Tibial nerve (tissue), 4 donors: ENCODE results near the gene CYP27C1. TPM values are rescaled to one million over a fixed set of nuclear protein-coding genes. Genes with fewer than 3 reads are reported as not detected.

Experiments used
- DNase-seq, 2 donors: peaks; one replicate each; pipeline ENCODE4 v3.0.0-alpha.2; 2019; ENCODE audit warnings: low spot score in 2 of 2
- H3K27ac ChIP-seq, 4 donors: fragments of 200-600 bp; sonication (generic) in 3 of 4; one replicate each; pipeline ENCODE4 v1.5.1; 2017 to 2019; ENCODE audit warnings: mild to moderate bottlenecking in 1 of 4
- H3K27me3 ChIP-seq, 2 donors: fragments of 200-600 bp; sonication (generic) in 1 of 2; one replicate each; pipeline versions ENCODE4 v1.5.1 to v1.6.0; 2017 to 2019
- H3K36me3 ChIP-seq, 3 donors: fragments of 200-600 bp; sonication (generic); one replicate each; pipeline ENCODE4 v1.5.1; 2018 to 2019
- H3K4me1 ChIP-seq, 4 donors: fragments of 200-600 bp; sonication (generic) in 3 of 4; one replicate each; pipeline ENCODE4 v1.5.1; 2017 to 2019
- H3K4me3 ChIP-seq, 4 donors: fragments of 200-600 bp; sonication (generic) in 3 of 4; one replicate each; pipeline ENCODE4 v1.5.1; 2017 to 2019; ENCODE audit warnings: mild to moderate bottlenecking in 1 of 4, moderate library complexity in 1 of 4
- H3K9me3 ChIP-seq, 4 donors: fragments of 200-600 bp; sonication (generic) in 3 of 4; one replicate each; pipeline ENCODE4 v1.5.1; 2017 to 2019
- EP300 ChIP-seq, 2 donors: sonication (generic); formaldehyde crosslinking; IDR thresholded peaks; one replicate each; pipeline ENCODE4 v1.6.1; 2017; ENCODE audit warnings: antibody characterized with exemption in 2 of 2, mild to moderate bottlenecking in 1 of 2
- POLR2A ChIP-seq, 2 donors: fragments of 450-650 bp; IDR thresholded peaks; one replicate each; pipeline ENCODE4 v1.6.1; 2017; ENCODE audit warnings: antibody characterized with exemption in 2 of 2, mild to moderate bottlenecking in 2 of 2, moderate library complexity in 2 of 2
- WGBS, 2 donors: methylation state at CpG; one replicate each; pipeline ENCODE4 v1.1.5; 2018; 5-methylcytosine and 5-hydroxymethylcytosine counted together
- total RNA-seq, 4 donors: library from RNA; depleted of rRNA; stranded (reverse); fragments of >200 nt; gene quantifications; one replicate each; pipeline ENCODE4 v1.1.0, GENCODE V29; 2016
- TF ChIP-seq, protein P1 (sequence below), 5 experiments: fragments of 200-600 bp in 3 of 5; fragments of 450-650 bp in 2 of 5; sonication (generic) in 3 of 5; IDR thresholded peaks; one replicate each; pipeline ENCODE4 v1.5.1; 2016 to 2019; ENCODE audit warnings: antibody characterized with exemption in 5 of 5, mild to moderate bottlenecking in 3 of 5, moderate library complexity in 2 of 5

Gene CYP27C1
- total RNA-seq, 4 donors from 2014 or later, result 0.42 to 1.2 (median 0.73) TPM

DNA sequence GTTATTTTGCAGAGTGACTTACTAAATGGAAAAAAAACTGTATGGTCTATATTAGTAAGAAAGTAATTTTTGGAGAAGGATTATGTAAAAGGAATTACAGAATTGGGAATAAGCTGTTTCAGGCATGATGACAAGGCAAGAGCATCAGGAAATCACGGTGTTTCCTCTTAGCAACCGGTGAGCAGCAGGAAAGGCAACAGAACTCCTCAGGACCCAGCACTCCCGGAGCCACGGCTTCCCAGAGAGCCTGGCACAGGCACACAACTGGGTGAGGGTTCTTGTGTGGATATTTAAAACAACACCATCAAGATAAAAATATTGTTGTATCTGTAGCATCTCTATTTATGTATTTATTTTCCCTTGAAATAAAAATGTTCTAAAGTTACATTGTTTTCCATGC is 34.4 kb downstream of the CYP27C1 start:
- Histone ChIP-seq H3K27me3 (no peaks in the 10 kb centered on the region), H3K9me3 (peaks cover 0 to 1% (median 0%) of the 10 kb centered on the region in 4 donors), H3K4me1 (no peaks in the 10 kb centered on the region), H3K27ac (no peak overlapping the region), H3K36me3 (no peaks in the 10 kb centered on the region), H3K4me3 (no peak overlapping the region)
- DNase-seq, result no peak
- TF ChIP-seq EP300 (IDR thresholded peaks at IDR 0.05) (no peak), POLR2A (IDR thresholded peaks at IDR 0.05) (no peak)
- TF ChIP-seq, protein P1, sequence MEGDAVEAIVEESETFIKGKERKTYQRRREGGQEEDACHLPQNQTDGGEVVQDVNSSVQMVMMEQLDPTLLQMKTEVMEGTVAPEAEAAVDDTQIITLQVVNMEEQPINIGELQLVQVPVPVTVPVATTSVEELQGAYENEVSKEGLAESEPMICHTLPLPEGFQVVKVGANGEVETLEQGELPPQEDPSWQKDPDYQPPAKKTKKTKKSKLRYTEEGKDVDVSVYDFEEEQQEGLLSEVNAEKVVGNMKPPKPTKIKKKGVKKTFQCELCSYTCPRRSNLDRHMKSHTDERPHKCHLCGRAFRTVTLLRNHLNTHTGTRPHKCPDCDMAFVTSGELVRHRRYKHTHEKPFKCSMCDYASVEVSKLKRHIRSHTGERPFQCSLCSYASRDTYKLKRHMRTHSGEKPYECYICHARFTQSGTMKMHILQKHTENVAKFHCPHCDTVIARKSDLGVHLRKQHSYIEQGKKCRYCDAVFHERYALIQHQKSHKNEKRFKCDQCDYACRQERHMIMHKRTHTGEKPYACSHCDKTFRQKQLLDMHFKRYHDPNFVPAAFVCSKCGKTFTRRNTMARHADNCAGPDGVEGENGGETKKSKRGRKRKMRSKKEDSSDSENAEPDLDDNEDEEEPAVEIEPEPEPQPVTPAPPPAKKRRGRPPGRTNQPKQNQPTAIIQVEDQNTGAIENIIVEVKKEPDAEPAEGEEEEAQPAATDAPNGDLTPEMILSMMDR (IDR thresholded peaks at IDR 0.05), result no peak
- 58 to 60% methylated on average over 4 of the region's 4 CpGs for WGBS, 2 donors

DNA sequence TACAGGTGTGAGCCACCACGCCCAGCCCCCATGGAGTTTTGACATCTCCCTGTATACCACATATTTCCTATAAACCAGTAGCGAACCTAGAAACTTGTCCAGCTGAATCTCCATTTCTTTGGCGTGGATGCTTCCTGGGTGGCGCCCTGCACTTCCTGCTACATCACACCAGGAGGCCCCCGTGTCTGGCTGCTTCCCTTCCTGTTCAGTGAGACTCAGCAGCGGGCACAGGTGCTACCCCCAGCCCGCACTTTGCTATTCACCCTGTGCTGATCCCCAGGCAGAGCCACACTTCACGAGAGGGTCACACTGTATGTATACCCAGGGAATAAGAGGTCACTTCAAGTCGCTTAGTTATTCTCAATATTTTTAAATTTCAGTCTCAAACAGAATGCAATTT is 35.0 kb downstream of the CYP27C1 start:
- no peak for DNase-seq
- WGBS, 2 donors, result 83 to 87% methylated on average over 9 of the region's 9 CpGs

DNA sequence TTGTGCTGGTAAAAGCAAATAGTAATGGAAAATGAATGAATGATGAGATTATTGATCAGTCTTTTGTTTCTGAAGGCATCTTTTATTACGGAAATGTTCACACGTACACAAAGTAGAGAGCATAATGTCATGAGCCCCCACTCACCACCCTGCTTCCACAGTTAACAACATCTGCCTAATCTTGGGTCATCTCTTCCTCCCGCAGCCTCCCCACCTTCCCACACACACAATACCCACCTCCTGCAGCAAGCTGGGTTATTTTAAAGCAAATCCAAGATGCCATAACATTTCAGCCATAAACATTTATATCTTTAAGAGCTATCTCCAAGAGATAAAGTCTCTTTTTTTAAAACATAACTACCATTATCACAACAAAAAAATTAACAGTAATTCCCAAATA is 36.3 kb downstream of the CYP27C1 start:
- no peak overlapping the region for H3K27ac ChIP-seq
- no peaks in the 10 kb centered on the region for H3K4me1 ChIP-seq
- WGBS, 2 donors, result 81 to 87% methylated on average over 3 of the region's 3 CpGs
- peaks cover 0 to 6% (median 0%) of the 10 kb centered on the region in 4 donors for H3K9me3 ChIP-seq
- no peaks in the 10 kb centered on the region for H3K36me3 ChIP-seq
- no peaks in the 10 kb centered on the region for H3K27me3 ChIP-seq
- TF ChIP-seq POLR2A (IDR thresholded peaks at IDR 0.05) (no peak), EP300 (IDR thresholded peaks at IDR 0.05) (no peak)
- TF ChIP-seq, protein P1 (IDR thresholded peaks at IDR 0.05), result no peak
- no peak for DNase-seq
- no peak overlapping the region for H3K4me3 ChIP-seq

More for the DNA sequence above, 35.0 kb downstream of the CYP27C1 start:
- Histone ChIP-seq H3K27ac (no peak overlapping the region), H3K4me3 (no peak overlapping the region), H3K36me3 (no peaks in the 10 kb centered on the region), H3K9me3 (peaks cover 0 to 6% (median 0%) of the 10 kb centered on the region in 4 donors), H3K27me3 (no peaks in the 10 kb centered on the region), H3K4me1 (no peaks in the 10 kb centered on the region)
- TF ChIP-seq, protein P1 (IDR thresholded peaks at IDR 0.05), result no peak
- TF ChIP-seq POLR2A (IDR thresholded peaks at IDR 0.05) (no peak), EP300 (IDR thresholded peaks at IDR 0.05) (no peak)

DNA sequence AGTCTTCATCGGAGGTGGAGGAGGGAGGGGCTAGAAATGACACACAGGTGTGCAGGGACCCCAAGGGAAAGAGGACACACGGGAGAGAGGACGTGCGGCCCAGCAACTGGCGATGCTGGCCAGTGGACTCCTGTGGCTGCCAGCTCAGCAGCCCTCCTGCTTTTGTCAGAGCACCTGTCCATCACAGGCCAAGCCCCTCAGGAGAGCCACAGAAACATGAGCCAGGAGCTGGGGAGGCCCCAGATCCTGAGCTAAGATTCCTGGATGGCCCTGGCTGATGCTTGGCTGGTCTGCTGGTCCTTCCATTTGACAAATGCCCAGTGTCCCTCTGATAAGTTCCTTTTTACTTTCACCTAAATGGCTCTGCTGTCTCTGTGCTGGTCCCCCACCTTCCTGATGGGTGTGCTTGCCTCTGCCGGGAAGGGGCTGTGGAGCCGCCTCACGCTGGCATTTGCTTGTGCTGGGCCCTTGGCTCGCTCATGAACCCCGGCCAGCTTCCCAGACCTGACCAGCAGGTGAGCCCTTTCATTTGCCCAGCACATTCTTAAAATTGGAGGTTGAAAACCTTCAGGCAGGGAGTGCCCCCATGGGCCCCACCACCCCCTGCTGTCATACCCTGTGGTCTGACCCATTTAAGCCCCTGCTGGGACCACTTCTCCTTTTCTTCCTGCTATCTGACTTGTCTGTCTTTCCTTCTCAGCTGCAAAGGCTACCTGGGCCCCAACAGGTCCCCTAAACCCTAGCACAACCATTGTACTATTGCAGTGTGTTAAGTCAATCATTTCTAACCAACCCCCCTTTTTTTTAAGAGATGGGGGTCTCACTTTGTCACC is 37.3 kb downstream of the CYP27C1 start:
- Histone ChIP-seq H3K4me3 (no peak overlapping the region), H3K9me3 (peaks cover 0 to 6% (median 0%) of the 10 kb centered on the region in 4 donors), H3K27ac (no peak overlapping the region), H3K36me3 (no peaks in the 10 kb centered on the region), H3K4me1 (no peaks in the 10 kb centered on the region), H3K27me3 (no peaks in the 10 kb centered on the region)
- TF ChIP-seq, protein P1 (IDR thresholded peaks at IDR 0.05), result no peak
- TF ChIP-seq POLR2A (IDR thresholded peaks at IDR 0.05) (no peak), EP300 (IDR thresholded peaks at IDR 0.05) (no peak)
- WGBS, 2 donors, result 88 to 91% methylated on average over 10 of the region's 10 CpGs
- DNase-seq, result no peak

DNA sequence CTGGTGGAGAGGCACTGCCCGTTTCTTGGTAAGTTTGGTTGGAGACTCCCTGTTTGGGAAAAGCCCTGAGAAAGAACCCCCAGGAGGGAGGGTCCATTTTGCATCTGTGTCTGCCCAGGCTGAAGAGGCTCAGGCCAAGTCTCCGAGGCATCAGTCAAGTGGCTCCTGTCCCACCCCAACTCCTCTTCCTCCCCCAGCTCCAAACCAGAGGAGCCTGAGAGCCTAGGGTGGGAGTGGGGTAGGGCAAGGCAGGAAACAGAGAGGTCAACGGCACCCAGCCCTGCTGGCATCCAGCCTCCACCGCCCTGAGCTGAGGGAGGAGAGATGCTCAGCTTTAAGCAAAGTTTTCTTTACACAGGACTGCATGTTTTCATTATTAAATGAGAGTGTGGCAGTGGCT is 38.2 kb downstream of the CYP27C1 start:
- H3K27ac ChIP-seq, result no peak overlapping the region
- peaks cover 0 to 3% (median 0%) of the 10 kb centered on the region in 4 donors for H3K4me1 ChIP-seq
- no peaks in the 10 kb centered on the region for H3K27me3 ChIP-seq
- H3K4me3 ChIP-seq, result no peak overlapping the region
- H3K9me3 ChIP-seq, result peaks cover 0 to 6% (median 0%) of the 10 kb centered on the region in 4 donors
- 78 to 92% methylated on average over 4 of the region's 4 CpGs for WGBS, 2 donors
- TF ChIP-seq EP300 (IDR thresholded peaks at IDR 0.05) (no peak), POLR2A (IDR thresholded peaks at IDR 0.05) (no peak)
- TF ChIP-seq, protein P1 (IDR thresholded peaks at IDR 0.05), result no peak
- no peak for DNase-seq
- H3K36me3 ChIP-seq, result no peaks in the 10 kb centered on the region
